Gastrocnemius medialis (tissue), 4 donors: ENCODE measurements around the gene PDCD11.

Source experiments
- CTCF ChIP-seq, 5 experiments: fragments of 450-650 bp in 3 of 5; fragments of 200-600 bp in 2 of 5; sonication (generic) in 2 of 5; IDR thresholded peaks in 4 of 5; conservative IDR thresholded peaks in 1 of 5; 1 replicate in 4 of 5; 2 replicates in 1 of 5; pipeline ENCODE4 v1.5.1; 2016 to 2019; ENCODE audit warnings: antibody characterized with exemption in 5 of 5, mild to moderate bottlenecking in 3 of 5, moderate library complexity in 3 of 5
- POLR2A ChIP-seq, 2 donors: fragments of 450-650 bp; IDR thresholded peaks; one replicate each; pipeline ENCODE4 v1.6.1; 2017; ENCODE audit warnings: antibody characterized with exemption in 2 of 2, mild to moderate bottlenecking in 2 of 2, moderate library complexity in 2 of 2

DNA sequence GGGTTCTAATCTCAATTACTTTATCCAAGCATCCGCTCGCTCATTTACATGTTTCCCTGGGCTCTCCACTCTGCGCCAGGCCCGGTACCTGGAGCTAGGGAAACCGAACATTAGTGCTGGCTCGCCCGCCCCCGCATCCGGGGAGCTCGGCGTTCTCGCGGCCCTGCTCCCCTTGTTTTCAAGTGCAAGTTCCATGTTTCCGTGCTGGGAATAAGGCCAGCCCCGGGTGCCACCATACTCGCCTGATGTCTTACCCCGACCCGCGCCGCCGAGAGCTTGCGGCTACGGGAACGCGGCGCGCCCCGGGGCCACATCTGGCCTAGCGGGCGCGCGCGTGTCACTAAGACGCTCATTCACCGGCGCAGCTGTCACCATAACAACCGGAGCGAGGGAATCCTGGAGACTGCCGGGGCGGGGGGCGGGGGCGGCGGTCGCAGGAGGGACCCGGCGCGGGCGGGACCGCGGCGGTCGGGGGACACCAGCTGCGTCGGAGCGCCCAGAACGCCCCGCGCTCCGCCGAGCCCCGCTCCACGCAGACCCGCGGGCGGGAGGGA lies 97.0 kb downstream of the PDCD11 start, which contains the start of gene NEURL1:
- TF ChIP-seq CTCF (IDR thresholded peaks at IDR 0.05 in 4 of 5, conservative IDR thresholded peaks at IDR 0.05 in 1 of 5) = no peak
- no peak for TF ChIP-seq POLR2A (IDR thresholded peaks at IDR 0.05)
